ENCODE data around the gene ATAD3C. TPM values are rescaled to one million over a fixed set of nuclear protein-coding genes. Genes with fewer than 3 reads are reported as not detected.
A peak's percentile ranks its signal among the peaks of the same experiment; 100 is the strongest.
"Not testable (repeated sequence)": the region's sequence is repeated elsewhere in the genome, so short reads cannot be mapped to it uniquely, and the experiment has no call there.

The ATAD3C gene
- total RNA-seq, 2 donors from 2014 or later = 0.16 to 0.64 TPM

DNA sequence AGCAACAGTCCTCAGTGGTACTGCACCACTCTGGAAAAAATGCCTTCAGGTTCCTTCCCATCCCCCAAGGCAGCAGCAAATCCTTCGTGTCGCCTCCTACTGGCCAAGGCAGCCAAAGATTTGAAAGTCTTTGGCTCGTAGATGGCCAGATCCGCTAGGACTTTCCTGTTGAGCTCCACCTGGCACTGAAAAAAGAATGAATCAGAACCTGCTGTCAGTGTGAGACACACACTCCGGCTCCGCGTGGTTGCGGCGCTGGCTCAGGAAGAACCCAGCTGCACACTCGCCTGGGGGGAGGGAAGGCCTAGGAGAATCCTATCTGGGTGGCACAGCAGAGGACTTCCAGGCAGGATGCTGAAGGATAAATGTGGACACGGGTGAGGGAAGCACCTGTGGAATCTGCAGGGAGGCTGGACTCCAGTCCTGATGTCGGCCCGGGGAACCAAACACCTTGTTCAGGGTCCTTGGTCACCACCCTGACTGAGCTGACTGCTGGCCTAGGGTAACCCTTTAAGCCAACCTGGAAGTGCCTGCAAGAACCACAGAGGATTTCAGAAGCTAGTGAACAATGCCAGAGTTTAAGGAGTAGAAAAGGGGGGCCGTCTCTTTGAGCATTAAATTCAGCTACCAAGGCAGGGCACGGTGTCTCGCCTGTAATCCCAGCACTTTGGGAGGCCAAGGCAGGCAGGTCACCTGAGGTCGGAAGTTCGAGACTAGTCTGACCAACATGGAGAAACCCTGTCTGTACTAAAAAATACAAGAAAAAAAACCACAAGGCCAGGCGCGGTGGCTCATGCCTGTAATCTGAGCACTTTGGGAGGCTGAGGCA is 47.2 kb upstream of the ATAD3C start:
- TF ChIP-seq, protein P1, sequence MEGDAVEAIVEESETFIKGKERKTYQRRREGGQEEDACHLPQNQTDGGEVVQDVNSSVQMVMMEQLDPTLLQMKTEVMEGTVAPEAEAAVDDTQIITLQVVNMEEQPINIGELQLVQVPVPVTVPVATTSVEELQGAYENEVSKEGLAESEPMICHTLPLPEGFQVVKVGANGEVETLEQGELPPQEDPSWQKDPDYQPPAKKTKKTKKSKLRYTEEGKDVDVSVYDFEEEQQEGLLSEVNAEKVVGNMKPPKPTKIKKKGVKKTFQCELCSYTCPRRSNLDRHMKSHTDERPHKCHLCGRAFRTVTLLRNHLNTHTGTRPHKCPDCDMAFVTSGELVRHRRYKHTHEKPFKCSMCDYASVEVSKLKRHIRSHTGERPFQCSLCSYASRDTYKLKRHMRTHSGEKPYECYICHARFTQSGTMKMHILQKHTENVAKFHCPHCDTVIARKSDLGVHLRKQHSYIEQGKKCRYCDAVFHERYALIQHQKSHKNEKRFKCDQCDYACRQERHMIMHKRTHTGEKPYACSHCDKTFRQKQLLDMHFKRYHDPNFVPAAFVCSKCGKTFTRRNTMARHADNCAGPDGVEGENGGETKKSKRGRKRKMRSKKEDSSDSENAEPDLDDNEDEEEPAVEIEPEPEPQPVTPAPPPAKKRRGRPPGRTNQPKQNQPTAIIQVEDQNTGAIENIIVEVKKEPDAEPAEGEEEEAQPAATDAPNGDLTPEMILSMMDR (IDR thresholded peaks at IDR 0.05) = peak; percentile 27
- no peaks in the 10 kb centered on the region for H3K27me3 ChIP-seq
- peak; percentile 45 for DNase-seq
- H3K4me1 ChIP-seq = peaks cover 22% of the 10 kb centered on the region
- H3K4me3 ChIP-seq = no peak overlapping the region
- H3K36me3 ChIP-seq = peaks cover 13% of the 10 kb centered on the region
- H3K9ac ChIP-seq (ENCODE audit: low read depth in 2 of 2, low read length in 2 of 2) = no peak overlapping the region
- no peak overlapping the region for H3K27ac ChIP-seq
- no peaks in the 10 kb centered on the region for H3K9me3 ChIP-seq
- intact Hi-C loops (cut with DNase I) = no loop called here

DNA sequence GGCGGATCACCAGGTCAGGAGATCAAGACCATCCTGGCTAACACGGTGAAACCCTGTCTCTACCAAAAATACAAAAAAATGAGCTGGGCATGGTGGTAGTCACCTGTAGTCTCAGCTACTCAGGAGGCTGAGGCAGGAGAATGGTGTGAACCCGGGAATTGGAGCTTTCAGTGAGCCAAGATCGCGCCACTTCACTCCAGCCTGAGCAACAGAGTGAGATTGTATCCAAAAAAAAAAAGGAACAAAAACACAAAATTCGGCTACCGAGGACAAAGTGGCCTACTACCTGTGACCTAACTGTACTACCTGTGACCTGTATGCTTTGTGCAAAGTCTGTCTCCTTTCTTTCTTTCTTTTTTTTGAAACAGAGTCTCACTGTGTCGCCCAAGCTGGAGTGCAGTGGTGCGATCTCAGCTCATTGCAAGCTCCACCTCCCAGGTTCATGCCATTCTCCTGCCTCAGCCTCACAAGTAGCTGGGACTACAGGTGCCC is 46.5 kb upstream of the ATAD3C start:
- H3K9ac ChIP-seq (ENCODE audit: low read depth in 2 of 2, low read length in 2 of 2); H3K36me3 ChIP-seq; H3K27ac ChIP-seq; intact Hi-C loops (cut with DNase I); H3K9me3 ChIP-seq; H3K4me3 ChIP-seq; H3K27me3 ChIP-seq; DNase-seq: not testable (repeated sequence)
- peaks cover 19% of the 10 kb centered on the region for H3K4me1 ChIP-seq

DNA sequence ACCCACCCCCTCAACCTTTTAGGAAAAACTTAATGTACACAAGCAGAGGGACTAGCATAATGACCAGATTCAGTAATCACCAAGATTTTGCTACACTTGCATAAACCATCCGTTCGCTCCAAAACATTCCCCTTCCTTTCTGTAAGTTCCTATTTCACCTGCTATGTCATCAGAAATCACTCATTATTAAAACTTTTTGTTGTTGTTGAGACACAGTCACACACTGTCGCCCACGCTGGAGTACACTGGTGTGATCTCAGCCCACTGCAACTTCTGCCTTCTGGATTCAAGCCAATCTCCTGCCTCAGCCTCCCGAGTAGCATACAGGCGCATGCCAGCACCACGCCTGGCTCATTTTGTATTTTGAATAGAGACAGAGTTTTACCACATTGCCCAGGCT is 45.8 kb upstream of the ATAD3C start:
- Histone ChIP-seq H3K27ac (no peak overlapping the region), H3K4me3 (no peak overlapping the region), H3K36me3 (peaks cover 6% of the 10 kb centered on the region), H3K27me3 (no peaks in the 10 kb centered on the region), H3K9me3 (no peaks in the 10 kb centered on the region), H3K9ac (ENCODE audit: low read depth in 2 of 2, low read length in 2 of 2) (no peak overlapping the region), H3K4me1 (peaks cover 19% of the 10 kb centered on the region)
- no peak for DNase-seq
- TF ChIP-seq, protein P1 (IDR thresholded peaks at IDR 0.05) = no peak
- intact Hi-C loops (cut with DNase I) = no loop called here

DNA sequence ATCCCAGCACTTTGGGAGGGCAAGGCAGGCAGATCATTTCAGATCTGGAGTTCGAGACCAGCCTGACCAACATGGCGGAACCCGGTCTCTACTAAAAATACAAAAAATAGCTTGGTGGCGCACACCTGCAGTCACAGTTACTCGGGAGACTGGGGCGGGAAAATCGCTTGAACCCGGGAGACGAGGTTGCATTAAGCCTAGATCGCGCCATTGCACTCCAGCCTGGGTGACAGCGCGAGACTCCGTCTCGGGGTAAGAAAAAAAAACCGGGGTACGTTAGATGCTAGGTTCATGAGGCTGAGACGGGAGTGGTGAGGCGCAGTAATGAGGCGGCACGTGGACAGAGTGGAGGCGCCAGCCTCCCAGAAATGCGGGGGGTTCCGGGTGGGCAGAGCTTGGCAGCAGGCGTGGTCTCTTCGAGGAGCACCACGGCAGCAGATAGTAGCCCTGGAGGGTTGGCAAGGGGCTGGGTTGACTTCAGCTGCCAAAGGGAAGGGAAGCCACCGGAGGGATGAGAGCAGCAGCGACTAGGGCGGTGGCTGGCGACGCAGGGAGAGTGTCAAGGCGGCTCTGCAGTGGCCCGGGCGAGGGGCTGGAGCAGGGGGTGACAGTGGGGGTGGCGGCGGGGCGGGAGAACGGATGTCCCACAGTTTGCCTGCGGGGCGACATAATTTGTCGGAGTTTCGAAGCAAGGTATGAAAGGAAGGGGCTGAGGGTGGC is 43.2 kb upstream of the ATAD3C start:
- Histone ChIP-seq H3K9me3 (no peaks in the 10 kb centered on the region), H3K36me3 (peaks cover 1% of the 10 kb centered on the region), H3K9ac (ENCODE audit: low read depth in 2 of 2, low read length in 2 of 2) (peak overlapping the region; percentile 70 to 84), H3K4me3 (peak overlapping the region; percentile 91), H3K27ac (peak overlapping the region; percentile 78), H3K27me3 (no peaks in the 10 kb centered on the region), H3K4me1 (peaks cover 11% of the 10 kb centered on the region)
- TF ChIP-seq, protein P1 (IDR thresholded peaks at IDR 0.05) = no peak
- intact Hi-C loops (cut with DNase I) = no loop called here
- no peak for DNase-seq

DNA sequence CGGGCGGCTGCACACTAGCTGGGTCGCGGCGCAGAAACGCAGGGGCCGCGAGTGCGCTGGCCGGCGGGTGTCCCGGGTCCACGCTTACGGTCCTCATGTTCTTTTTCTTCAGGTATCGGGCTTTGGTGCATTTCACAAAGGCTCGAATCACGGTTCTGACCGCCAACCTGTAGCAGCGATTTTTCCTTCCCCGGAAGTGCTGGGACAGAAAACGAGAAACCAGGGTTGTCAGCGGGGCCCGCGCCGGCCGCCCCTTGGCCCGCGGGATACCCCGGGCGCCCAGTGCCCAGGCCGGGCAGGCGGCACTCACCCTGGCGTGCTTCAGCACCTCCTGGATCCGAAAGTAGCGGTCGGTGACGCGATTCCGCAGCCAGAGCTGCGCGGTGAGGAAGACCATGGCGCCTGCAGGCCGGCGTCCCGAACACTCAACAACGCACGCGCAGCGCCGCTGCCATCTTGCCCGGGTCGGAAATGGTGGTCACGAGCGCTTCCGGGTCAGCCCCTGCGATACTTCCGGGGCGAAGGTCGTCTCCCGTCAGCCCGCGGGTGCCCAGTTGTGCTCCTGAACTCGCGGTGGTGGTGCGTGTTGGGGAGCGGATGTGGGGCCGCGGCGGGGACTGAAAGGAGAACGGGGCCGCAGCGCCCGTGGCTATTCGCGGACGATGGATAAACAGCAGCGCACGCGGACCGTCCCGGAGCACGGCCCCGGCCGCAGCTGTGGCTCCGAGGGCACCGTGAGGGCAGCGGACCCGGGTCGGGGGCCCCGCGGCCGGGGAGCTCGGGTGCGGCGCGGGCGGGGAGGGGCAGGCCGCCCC is 42.5 kb upstream of the ATAD3C start, which contains the start of gene MRPL20:
Gene MRPL20 (minus strand): TSS at position 473 of the 815 bp plus-strand sequence. CDS start 76 bp downstream, at position 397.
- H3K4me1 ChIP-seq = peaks cover 11% of the 10 kb centered on the region
- DNase-seq = peak; percentile 96
- H3K36me3 ChIP-seq = no peaks in the 10 kb centered on the region
- H3K9ac ChIP-seq (ENCODE audit: low read depth in 2 of 2, low read length in 2 of 2) = peak within 1 kb of the TSS; percentile 84 to 96
- TF ChIP-seq, protein P1 (IDR thresholded peaks at IDR 0.05) = no peak
- H3K27me3 ChIP-seq = no peaks in the 10 kb centered on the region
- H3K9me3 ChIP-seq = no peaks in the 10 kb centered on the region
- H3K4me3 ChIP-seq = peak within 1 kb of the TSS; percentile 91
- intact Hi-C loops (cut with DNase I) = no loop called here
- H3K27ac ChIP-seq = peak within 1 kb of the TSS; percentile 78

Measured in colonic mucosa (tissue), 4 donors.